ENCODE measurements around the gene SMPD4.
"Not testable (repeated sequence)": the region's sequence is repeated elsewhere in the genome, so short reads cannot be mapped to it uniquely, and the experiment has no call there.

DNA sequence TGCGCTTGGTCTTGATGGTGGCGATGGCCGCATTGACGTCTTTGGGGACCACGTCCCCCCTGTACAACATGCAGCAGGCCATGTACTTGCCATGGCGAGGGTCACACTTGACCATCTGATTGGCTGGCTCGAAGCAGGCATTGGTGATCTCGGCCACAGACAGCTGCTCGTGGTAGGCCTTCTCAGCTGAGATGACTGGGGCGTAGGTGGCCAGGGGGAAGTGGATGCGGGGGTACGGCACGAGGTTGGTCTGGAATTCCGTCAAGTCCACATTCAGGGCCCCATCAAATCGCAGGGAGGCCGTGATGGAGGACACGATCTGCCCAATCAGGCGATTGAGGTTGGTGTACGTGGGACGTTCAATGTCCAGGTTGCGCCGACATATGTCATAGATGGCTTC, 12.4 kb upstream of the SMPD4 start:
- not testable (repeated sequence) for TF ChIP-seq POLR2A (IDR thresholded peaks at IDR 0.05; ENCODE audit: low read length); GATA1 (IDR thresholded peaks at IDR 0.05; ENCODE audit: low read depth, low read length)
